Trophoblast cell (in vitro differentiated cells and primary cell): Measurements from ENCODE around the gene CPNE6.
A peak's percentile ranks its signal among the peaks of the same experiment; 100 is the strongest.

ENCODE experiments used
- DNase-seq, 2 donors: peaks; one replicate each; pipeline ENCODE4 v3.0.0-alpha.2; 2016
- H2AFZ ChIP-seq: 2 replicates; pipeline ENCODE4 v1.6.1; 2013; ENCODE audit warnings: low read length, moderate library complexity, mild to moderate bottlenecking; ENCODE audit not compliant: insufficient read depth, poor library complexity
- H2AK5ac ChIP-seq: 2 replicates; pipeline ENCODE4 v1.6.1; 2013; ENCODE audit warnings: mild to moderate bottlenecking, low read length
- H2BK120ac ChIP-seq: 2 replicates; pipeline ENCODE4 v1.6.1; 2013; ENCODE audit warnings: low read length, mild to moderate bottlenecking, moderate library complexity; ENCODE audit not compliant: insufficient read depth, poor library complexity
- H2BK12ac ChIP-seq: 2 replicates; pipeline ENCODE4 v1.6.1; 2013; ENCODE audit warnings: mild to moderate bottlenecking, low read length, moderate library complexity
- H2BK5ac ChIP-seq: 2 replicates; pipeline ENCODE4 v1.6.1; 2013; ENCODE audit warnings: low read length, low read depth, moderate library complexity, mild to moderate bottlenecking; ENCODE audit not compliant: poor library complexity
- H3K14ac ChIP-seq: 2 replicates; pipeline ENCODE4 v1.6.1; 2013; ENCODE audit warnings: mild to moderate bottlenecking, low read length
- H3K18ac ChIP-seq: 2 replicates; pipeline ENCODE4 v1.6.1; 2013; ENCODE audit warnings: mild to moderate bottlenecking, low read length
- H3K23ac ChIP-seq: 2 replicates; pipeline ENCODE4 v1.6.1; 2013; ENCODE audit warnings: low read length
- H3K27ac ChIP-seq: 2 replicates; pipeline ENCODE4 v1.5.1; 2013; ENCODE audit warnings: low read depth, mild to moderate bottlenecking, inconsistent platforms, low read length, moderate library complexity
- H3K27me3 ChIP-seq: 2 replicates; pipeline ENCODE4 v1.6.1; 2013; ENCODE audit warnings: inconsistent platforms, mild to moderate bottlenecking, low read length, moderate library complexity; ENCODE audit not compliant: insufficient read depth
- H3K36me3 ChIP-seq, 2 experiments: 1 replicate in 1 of 2; 2 replicates in 1 of 2; pipeline ENCODE4 v1.6.1; 2013; ENCODE audit warnings: low read length in 2 of 2, mild to moderate bottlenecking in 2 of 2, moderate library complexity in 1 of 2; ENCODE audit not compliant: insufficient read depth in 2 of 2, control insufficient read depth in 1 of 2
- H3K4ac ChIP-seq: 2 replicates; pipeline ENCODE4 v1.6.1; 2013; ENCODE audit warnings: low read depth, mild to moderate bottlenecking, low read length, moderate library complexity
- H3K4me1 ChIP-seq, 2 experiments: 1 replicate in 1 of 2; 2 replicates in 1 of 2; pipeline ENCODE4 v1.6.1; 2013; ENCODE audit warnings: low read length in 2 of 2, mild to moderate bottlenecking in 2 of 2, moderate library complexity in 1 of 2; ENCODE audit not compliant: insufficient read depth in 2 of 2, control insufficient read depth in 1 of 2
- H3K4me2 ChIP-seq: 2 replicates; pipeline ENCODE4 v1.6.1; 2013; ENCODE audit warnings: inconsistent platforms, mild to moderate bottlenecking, low read length, moderate library complexity
- H3K4me3 ChIP-seq: 2 replicates; pipeline ENCODE4 v1.5.1; 2013; ENCODE audit warnings: mild to moderate bottlenecking, low read depth, low read length, inconsistent platforms
- H3K79me1 ChIP-seq: one replicate; pipeline ENCODE4 v1.6.1; 2013; ENCODE audit warnings: low read length
- H3K79me2 ChIP-seq: 2 replicates; pipeline ENCODE4 v1.6.1; 2013; ENCODE audit warnings: low read length, mild to moderate bottlenecking; ENCODE audit not compliant: control insufficient read depth, insufficient read depth, poor library complexity
- H3K9ac ChIP-seq: 2 replicates; pipeline ENCODE4 v1.6.1; 2013; ENCODE audit warnings: mild to moderate bottlenecking, low read length
- H3K9me3 ChIP-seq: 2 replicates; pipeline ENCODE4 v1.6.1; 2013; ENCODE audit warnings: low read depth, mild to moderate bottlenecking, control low read depth, inconsistent platforms, low read length; ENCODE audit not compliant: insufficient read depth
- H4K12ac ChIP-seq: 2 replicates; pipeline ENCODE4 v1.6.1; 2013; ENCODE audit warnings: low read depth, mild to moderate bottlenecking, low read length, moderate library complexity
- H4K8ac ChIP-seq: 2 replicates; pipeline ENCODE4 v1.6.1; 2013; ENCODE audit warnings: low read depth, mild to moderate bottlenecking, low read length, moderate library complexity
- H4K91ac ChIP-seq: one replicate; pipeline ENCODE4 v1.6.1; 2013; ENCODE audit warnings: low read depth, mild to moderate bottlenecking, low read length, moderate library complexity
- WGBS: extraction: QIAGEN DNeasy Blood & Tissue Kit; methylation state at CpG from one replicate; pipeline ENCODE4 v1.1.7; 2013; ENCODE audit warnings: missing lambda C conversion rate; ENCODE audit not compliant: insufficient read length, insufficient coverage; ENCODE audit errors: extremely low coverage; 5-methylcytosine and 5-hydroxymethylcytosine counted together

The CPNE6 gene

DNA sequence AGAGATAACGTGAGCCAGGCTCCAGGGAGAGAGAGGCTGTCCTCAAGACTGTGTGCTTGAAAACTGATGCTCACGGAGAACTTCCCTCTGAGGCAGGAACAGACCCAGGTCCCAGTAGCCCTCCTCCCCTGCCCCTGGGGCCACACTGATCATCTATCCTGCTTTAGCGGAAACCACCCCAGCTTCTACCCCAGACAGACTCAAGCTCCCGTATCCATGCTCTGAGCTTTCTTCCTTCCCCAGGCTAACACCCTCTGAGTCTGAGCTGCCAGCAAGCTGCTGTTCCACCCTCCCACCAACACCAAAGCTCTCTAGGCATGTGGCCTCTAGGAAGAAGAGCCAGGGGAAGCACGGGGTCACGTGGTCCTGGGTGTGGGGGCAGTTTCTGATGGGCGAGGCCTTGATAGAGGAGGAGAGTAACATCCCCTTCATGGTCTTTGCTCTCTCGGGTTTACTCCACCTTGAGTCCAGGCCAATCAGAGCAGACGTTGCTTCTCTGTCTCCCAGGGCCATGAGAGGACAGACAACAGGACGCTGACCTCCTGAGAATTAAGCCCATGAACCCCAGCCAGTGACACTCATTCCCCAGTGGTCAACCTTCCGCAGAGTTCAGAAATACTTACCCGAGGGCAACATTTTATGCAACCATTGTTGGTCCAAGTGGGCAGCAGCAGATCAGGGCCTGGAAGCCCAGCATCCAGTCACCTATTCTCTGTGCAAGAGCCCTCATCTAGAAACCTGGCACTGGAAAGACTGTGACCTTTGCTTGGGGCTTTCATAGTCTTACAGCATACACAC is 24.1 kb downstream of the CPNE6 start:
- peak overlapping the region; percentile 88 for H3K4me2 ChIP-seq
- no peak overlapping the region for H3K4ac ChIP-seq
- H3K27ac ChIP-seq, result no peak overlapping the region
- no peak overlapping the region for H3K18ac ChIP-seq
- no peak for DNase-seq
- H3K14ac ChIP-seq, result peak overlapping the region; percentile 28
- H2BK5ac ChIP-seq, result no peak overlapping the region
- peak overlapping the region; percentile 77 for H4K8ac ChIP-seq
- H2AK5ac ChIP-seq, result no peak overlapping the region
- peaks cover 12 to 17% of the 10 kb centered on the region in 2 experiments for H3K36me3 ChIP-seq
- no peak overlapping the region for H4K12ac ChIP-seq
- H2AFZ ChIP-seq, result peak overlapping the region; percentile 53
- H2BK12ac ChIP-seq, result no peak overlapping the region
- H4K91ac ChIP-seq, result no peak overlapping the region
- H3K4me1 ChIP-seq, result peaks cover 0 to 14% of the 10 kb centered on the region in 2 experiments
- H3K9me3 ChIP-seq, result peaks cover 2% of the 10 kb centered on the region
- H3K27me3 ChIP-seq, result no peaks in the 10 kb centered on the region
- no peak overlapping the region for H3K23ac ChIP-seq
- H3K79me1 ChIP-seq, result peaks cover 11% of the 10 kb centered on the region
- H2BK120ac ChIP-seq, result no peak overlapping the region
- H3K9ac ChIP-seq, result no peak overlapping the region
- WGBS, result no CpG with 5 or more reads among the region's 12 CpGs
- peaks cover 6% of the 10 kb centered on the region for H3K79me2 ChIP-seq
- H3K4me3 ChIP-seq, result no peak overlapping the region

DNA sequence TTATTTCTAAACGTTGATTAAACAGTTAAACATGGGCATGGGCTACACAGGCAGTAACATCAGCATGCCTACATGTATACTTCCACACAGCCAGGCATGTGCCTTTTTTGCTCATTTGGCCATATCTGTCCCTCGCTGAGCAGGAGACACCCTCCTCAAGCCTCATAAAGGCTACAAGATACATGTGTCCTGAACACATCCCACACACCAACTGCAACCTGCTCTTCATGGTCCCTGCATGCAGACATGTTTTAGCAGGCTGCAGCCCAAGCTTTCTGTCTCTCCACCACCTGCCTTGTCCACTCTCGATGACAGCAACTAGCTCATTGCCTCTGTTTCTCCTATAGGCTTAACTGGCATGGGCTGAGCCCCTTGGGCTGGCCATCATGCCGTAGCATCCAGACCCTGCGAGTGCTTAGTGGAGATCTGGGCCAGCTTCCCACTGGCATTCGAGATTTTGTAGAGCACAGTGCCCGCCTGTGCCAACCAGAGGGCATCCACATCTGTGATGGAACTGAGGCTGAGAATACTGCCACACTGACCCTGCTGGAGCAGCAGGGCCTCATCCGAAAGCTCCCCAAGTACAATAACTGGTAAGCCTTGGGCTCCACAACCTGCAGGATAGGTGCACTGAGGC is 25.3 kb downstream of the CPNE6 start:
- no peak overlapping the region for H3K14ac ChIP-seq
- no peak overlapping the region for H2BK5ac ChIP-seq
- H3K18ac ChIP-seq, result no peak overlapping the region
- no peak overlapping the region for H4K91ac ChIP-seq
- WGBS, result no CpG with 5 or more reads among the region's 8 CpGs
- no peak overlapping the region for H2AFZ ChIP-seq
- H3K23ac ChIP-seq, result no peak overlapping the region
- H3K4me1 ChIP-seq, result peaks cover 0 to 14% of the 10 kb centered on the region in 2 experiments
- no peak overlapping the region for H3K27ac ChIP-seq
- H3K79me2 ChIP-seq, result peaks cover 6% of the 10 kb centered on the region
- H3K79me1 ChIP-seq, result peaks cover 11% of the 10 kb centered on the region
- H3K4ac ChIP-seq, result no peak overlapping the region
- no peak overlapping the region for H2BK120ac ChIP-seq
- no peak overlapping the region for H3K4me3 ChIP-seq
- no peak overlapping the region for H3K9ac ChIP-seq
- no peak overlapping the region for H2BK12ac ChIP-seq
- no peaks in the 10 kb centered on the region for H3K27me3 ChIP-seq
- H3K9me3 ChIP-seq, result peaks cover 2% of the 10 kb centered on the region
- no peak overlapping the region for H4K8ac ChIP-seq
- H3K4me2 ChIP-seq, result no peak overlapping the region
- no peak for DNase-seq
- H3K36me3 ChIP-seq, result peaks cover 15 to 17% of the 10 kb centered on the region in 2 experiments
- no peak overlapping the region for H4K12ac ChIP-seq
- no peak overlapping the region for H2AK5ac ChIP-seq

DNA sequence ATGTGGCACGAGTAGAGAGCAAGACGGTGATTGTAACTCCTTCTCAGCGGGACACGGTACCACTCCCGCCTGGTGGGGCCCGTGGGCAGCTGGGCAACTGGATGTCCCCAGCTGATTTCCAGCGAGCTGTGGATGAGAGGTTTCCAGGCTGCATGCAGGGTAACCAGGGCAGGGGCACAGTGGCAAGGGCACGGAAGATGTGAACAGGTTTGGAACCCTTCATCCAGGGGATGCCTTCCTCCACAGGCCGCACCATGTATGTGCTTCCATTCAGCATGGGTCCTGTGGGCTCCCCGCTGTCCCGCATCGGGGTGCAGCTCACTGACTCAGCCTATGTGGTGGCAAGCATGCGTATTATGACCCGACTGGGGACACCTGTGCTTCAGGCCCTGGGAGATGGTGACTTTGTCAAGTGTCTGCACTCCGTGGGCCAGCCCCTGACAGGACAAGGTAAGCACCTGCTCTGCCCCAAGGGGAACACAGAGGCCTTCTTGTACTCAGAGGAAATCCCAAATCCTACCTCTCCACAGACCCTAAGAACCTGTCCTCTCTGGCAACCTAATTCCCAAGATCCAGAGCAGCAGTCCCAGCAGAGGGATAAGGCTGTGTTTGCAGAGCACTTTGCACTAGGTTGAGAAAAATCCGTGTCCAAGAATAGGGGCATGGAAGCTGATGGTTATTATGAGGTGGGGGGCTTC is 27.0 kb downstream of the CPNE6 start:
- no peak for DNase-seq
- Histone ChIP-seq H3K79me1 (peaks cover 11% of the 10 kb centered on the region), H2BK5ac (no peak overlapping the region), H3K4ac (no peak overlapping the region), H3K4me1 (peaks cover 0 to 14% of the 10 kb centered on the region in 2 experiments), H2AK5ac (no peak overlapping the region), H3K18ac (no peak overlapping the region), H2BK120ac (no peak overlapping the region), H3K9ac (no peak overlapping the region), H3K14ac (no peak overlapping the region), H2BK12ac (no peak overlapping the region), H4K91ac (no peak overlapping the region), H3K9me3 (peaks cover 3% of the 10 kb centered on the region), H4K12ac (peak overlapping the region; percentile 26), H3K79me2 (peaks cover 6% of the 10 kb centered on the region), H3K27me3 (no peaks in the 10 kb centered on the region), H3K4me3 (no peak overlapping the region), H3K4me2 (no peak overlapping the region), H3K23ac (no peak overlapping the region), H4K8ac (no peak overlapping the region), H2AFZ (no peak overlapping the region), H3K36me3 (peaks cover 18 to 25% of the 10 kb centered on the region in 2 experiments), H3K27ac (no peak overlapping the region)
- WGBS, result no CpG with 5 or more reads among the region's 16 CpGs

DNA sequence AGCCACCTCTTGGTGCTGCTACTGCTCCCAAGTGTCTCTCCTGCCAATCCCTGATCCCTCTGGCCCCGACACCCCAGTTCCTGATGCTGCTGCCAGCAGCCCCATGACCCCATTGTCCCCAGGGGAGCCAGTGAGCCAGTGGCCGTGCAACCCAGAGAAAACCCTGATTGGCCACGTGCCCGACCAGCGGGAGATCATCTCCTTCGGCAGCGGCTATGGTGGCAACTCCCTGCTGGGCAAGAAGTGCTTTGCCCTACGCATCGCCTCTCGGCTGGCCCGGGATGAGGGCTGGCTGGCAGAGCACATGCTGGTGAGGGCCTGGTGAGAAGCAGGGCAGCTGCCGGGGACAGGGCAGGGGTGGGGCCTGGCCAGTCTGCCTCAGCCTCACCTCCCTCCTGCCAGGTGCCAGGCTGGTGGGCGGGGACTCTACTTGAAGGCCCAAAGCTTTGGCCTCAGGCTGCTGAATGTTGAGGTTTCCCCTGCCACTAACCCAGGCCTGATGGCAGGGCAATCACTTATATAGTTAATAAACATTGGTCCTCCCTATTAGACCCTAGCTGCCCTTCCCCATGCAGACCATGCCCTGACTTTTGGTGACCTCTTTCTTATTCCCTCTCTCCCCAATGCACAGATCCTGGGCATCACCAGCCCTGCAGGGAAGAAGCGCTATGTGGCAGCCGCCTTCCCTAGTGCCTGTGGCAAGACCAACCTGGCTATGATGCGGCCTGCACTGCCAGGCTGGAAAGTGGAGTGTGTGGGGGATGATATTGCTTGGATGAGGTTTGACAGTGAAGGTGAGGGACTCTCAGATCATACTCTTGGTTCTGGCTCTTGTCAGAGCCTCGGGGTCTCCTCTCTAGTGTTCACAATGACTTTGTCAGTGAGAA is 27.8 kb downstream of the CPNE6 start:
- H3K14ac ChIP-seq, result no peak overlapping the region
- H2BK5ac ChIP-seq, result no peak overlapping the region
- H3K79me2 ChIP-seq, result peaks cover 6% of the 10 kb centered on the region
- peaks cover 22 to 29% of the 10 kb centered on the region in 2 experiments for H3K36me3 ChIP-seq
- DNase-seq, result no peak
- no peak overlapping the region for H3K4me3 ChIP-seq
- no peak overlapping the region for H3K27ac ChIP-seq
- H3K4ac ChIP-seq, result no peak overlapping the region
- H2BK120ac ChIP-seq, result no peak overlapping the region
- H3K4me2 ChIP-seq, result no peak overlapping the region
- no peak overlapping the region for H3K18ac ChIP-seq
- H4K8ac ChIP-seq, result no peak overlapping the region
- H4K91ac ChIP-seq, result no peak overlapping the region
- H3K9me3 ChIP-seq, result peaks cover 7% of the 10 kb centered on the region
- WGBS, result no CpG with 5 or more reads among the region's 17 CpGs
- no peak overlapping the region for H2AFZ ChIP-seq
- no peak overlapping the region for H3K9ac ChIP-seq
- peaks cover 7% of the 10 kb centered on the region for H3K79me1 ChIP-seq
- peaks cover 0 to 8% of the 10 kb centered on the region in 2 experiments for H3K4me1 ChIP-seq
- no peak overlapping the region for H3K23ac ChIP-seq
- H2BK12ac ChIP-seq, result no peak overlapping the region
- no peaks in the 10 kb centered on the region for H3K27me3 ChIP-seq
- no peak overlapping the region for H4K12ac ChIP-seq
- no peak overlapping the region for H2AK5ac ChIP-seq
